HG03342 (cell line): ENCODE measurements around the gene RABL6.
"Not testable (repeated sequence)": the region's sequence is repeated elsewhere in the genome, so short reads cannot be mapped to it uniquely, and the experiment has no call there.

Experiments used
- ATAC-seq: cut with Tn5 transposase; IDR thresholded peaks from one replicate; pipeline ENCODE4 v1.9.1; 2021; ENCODE audit warnings: mild to moderate bottlenecking, moderate library complexity; ENCODE audit not compliant: unreplicated experiment

Gene RABL6

DNA sequence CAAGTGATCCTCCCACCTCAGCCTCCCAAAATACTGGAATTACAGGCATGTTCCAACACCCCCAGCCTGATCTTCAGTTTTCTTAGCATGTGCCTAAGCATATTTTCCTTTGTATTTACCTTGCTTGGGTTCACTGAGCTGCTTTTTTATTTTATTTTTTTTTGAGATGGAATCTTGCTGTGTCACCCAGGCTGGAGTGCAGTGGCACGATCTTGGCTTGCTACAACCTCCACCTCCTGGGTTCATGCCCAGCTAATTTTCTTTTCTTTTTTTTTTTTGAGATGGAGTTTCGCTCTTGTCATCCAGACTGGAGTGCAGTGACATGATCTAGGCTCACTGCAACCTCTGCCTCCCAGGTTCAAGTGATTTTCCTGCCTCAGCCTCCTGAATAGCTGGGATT is 61.9 kb downstream of the RABL6 start:
- ATAC-seq, result not testable (repeated sequence)

DNA sequence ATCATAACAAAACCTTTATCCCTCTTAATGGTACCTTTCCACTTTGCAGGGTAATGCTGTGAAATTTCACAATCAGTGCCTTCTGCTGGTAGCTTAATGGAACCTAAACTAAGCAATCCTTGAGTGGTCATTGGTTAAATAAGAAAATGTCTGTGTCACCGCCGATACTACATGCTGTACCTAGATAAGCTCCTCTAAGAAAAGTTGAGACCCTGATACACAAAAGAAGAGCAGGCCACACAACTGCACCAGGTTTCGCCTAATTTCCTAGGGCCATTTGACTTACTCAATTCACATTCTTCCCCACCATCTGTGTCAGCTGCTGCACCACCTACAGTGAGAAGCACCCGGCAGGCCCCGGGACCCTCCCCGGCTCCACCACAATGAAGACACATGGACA is 67.4 kb downstream of the RABL6 start:
- no peak for ATAC-seq

DNA sequence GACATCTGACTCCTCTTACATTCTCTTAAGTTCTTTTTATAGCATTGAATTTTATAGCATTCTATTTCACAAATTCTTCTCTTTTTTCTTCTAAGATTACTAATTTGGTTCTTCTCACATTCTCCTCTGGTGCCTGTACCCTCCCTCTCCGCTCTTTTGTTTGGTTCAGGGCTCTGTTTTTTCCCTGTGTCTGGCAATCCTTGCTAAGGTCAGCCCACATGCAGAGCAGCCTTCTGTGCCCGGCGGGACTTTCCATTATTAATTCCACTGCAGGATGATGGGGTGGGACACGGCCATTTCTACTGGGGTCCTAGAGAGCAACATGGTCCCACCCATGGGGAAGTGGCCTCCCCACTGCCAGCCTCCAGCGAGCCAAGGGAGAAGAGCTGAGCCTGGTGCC is 68.7 kb downstream of the RABL6 start:
- ATAC-seq, result no peak

DNA sequence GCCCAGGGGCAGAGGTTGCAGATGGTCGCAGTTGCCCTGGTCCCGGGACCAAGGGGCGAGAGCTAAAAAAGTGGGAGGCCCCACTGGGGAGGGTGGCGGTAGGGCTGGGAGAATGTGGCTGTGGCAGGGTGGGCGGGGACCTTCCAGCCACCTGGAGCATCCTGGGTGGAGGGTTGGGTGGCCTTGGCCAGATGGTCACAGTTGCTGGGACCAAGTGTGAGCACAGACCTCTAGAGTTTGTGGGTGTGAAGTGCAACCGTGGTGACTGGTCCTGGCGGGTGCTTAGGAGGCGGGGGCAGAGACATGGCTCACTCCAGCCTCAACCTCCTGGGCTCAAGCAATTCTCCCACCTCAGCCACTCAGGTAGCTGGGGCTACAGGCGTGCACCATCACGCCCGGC is 72.9 kb downstream of the RABL6 start:
- ATAC-seq, result no peak

DNA sequence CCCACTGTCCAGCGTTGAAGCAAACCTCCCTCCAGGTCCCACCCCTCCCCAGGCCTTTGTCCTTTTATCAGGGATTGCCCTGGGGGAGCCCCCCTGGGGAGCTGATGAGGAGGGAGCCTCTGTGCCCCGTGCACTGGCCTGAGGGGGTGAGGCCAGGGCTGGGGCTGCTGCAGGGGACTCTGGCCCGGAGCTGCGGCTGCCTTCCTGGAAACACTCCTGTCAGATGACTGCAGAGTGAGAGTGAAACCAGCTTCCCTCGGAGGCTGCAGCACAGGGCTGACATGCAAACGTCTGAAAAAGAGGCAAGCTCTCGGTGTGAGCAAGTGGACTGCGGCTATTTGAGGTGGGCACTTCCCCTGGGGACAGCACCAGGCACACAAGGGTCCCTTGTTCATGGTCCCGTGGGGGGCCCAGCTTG is 74.0 kb downstream of the RABL6 start:
- ATAC-seq, result no peak

DNA sequence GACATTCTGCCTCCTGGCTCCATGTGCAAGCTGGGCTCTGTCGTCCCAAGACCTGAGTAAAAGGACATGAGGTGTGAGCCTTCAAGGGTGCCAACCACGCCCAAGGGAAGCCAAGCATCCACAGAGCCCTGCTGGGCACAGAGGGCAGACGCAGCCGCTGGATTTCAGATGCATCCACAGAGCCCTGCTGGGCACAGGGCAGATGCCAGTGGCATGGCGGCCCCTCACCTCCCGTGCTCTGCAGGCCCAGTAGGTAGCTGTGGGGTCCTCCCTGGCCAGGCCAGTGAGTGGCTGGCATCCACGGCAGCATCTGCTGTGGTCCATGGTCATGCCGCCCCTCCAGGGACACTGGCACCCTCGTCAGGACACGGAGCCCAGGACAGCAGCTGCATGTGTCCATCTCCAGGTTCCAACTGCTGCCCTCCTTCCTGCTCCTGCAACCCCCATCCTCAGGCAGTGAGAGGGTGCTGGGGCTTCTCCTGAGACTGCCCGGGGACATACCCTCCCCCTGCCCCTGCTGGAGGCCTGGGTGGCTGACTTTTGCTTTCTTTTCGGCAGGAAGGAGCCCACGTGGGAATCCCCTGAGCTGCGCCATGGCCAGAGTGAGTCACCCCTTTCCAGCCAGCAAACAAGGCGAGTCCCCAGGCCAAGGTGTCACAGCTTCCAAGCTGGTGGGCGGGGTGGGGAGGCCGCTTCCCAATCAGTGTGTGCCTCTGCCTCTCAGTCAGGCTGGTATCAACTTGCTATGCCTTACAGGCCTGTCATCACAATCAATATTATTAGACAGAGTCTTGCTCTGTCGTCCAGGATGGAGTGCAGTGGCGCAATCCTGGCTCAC is 74.6 kb downstream of the RABL6 start:
- peak; percentile 38 for ATAC-seq

DNA sequence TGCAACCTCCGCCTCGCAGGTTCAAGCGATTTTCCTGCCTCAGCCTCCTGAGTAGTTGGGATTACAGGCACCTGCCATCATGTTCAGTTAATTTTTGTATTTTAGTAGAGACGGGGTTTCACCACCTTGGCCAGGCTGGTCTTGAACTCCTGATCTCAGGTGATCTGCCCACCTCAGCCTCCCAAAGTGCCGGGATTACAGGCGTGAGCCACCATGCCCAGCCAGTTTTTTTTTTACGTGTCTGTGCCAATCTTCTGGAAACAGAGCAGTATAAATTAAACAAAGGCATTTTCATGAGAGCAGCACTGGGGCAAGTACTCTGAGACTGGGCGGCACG is 75.2 kb downstream of the RABL6 start:
- not testable (repeated sequence) for ATAC-seq

DNA sequence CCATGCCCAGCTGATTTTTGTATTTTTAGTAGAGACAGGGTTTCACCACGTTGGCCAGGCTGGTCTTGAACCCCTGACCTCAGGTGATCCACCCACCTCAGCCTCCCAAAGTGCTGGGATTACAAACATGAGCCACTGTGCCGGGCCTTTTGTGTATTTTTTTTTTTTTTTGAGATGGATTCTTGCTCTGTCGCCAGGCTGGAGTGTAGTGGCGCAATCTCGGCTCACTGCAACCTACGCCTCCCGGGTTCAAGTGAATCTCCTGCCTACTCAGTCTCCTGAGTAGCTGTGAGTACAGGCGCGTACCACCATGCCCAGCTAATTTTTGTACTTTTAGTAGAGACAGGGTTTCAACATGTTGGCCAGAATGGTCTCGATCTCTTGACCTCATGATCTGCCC is 75.9 kb downstream of the RABL6 start:
- not testable (repeated sequence) for ATAC-seq

DNA sequence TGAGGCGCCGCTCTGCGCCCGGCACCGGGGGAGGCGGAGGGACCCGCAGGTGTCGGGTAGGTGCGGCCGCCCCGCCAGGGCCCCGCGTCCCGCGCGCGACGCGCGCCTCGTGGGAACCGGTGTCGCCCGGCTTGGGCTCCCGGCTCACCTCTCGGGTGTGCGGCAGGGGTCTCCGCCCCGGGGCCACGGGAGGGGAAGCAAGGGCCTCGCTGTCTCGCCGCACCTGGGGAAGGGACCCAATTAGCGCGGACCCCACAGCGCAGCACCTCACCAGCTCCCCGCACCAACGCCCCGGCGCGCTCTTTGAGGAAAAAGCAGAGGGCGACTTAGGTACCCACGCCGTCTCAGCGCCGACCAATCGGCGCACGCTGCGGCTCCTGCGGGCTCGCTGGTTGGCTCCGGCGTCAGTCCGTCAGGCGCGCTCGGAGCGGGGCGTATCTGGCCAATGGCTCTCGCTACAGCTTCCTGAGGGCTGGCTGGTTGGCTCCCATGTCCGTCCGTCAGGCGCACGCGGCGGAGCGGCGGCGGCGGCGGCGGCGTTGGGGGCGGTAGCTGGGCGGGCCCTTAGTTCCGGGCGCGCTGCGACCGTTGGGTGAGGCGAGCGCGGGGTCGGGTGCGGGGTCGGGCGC is 78.3 kb downstream of the RABL6 start, which contains the start of gene TRAF2:
Gene TRAF2, plus strand, starts transcription at position 567 of the 629 bp plus-strand sequence. CDS start 12,225 bp downstream, outside the sequence.
- ATAC-seq, result peak; percentile 82

DNA sequence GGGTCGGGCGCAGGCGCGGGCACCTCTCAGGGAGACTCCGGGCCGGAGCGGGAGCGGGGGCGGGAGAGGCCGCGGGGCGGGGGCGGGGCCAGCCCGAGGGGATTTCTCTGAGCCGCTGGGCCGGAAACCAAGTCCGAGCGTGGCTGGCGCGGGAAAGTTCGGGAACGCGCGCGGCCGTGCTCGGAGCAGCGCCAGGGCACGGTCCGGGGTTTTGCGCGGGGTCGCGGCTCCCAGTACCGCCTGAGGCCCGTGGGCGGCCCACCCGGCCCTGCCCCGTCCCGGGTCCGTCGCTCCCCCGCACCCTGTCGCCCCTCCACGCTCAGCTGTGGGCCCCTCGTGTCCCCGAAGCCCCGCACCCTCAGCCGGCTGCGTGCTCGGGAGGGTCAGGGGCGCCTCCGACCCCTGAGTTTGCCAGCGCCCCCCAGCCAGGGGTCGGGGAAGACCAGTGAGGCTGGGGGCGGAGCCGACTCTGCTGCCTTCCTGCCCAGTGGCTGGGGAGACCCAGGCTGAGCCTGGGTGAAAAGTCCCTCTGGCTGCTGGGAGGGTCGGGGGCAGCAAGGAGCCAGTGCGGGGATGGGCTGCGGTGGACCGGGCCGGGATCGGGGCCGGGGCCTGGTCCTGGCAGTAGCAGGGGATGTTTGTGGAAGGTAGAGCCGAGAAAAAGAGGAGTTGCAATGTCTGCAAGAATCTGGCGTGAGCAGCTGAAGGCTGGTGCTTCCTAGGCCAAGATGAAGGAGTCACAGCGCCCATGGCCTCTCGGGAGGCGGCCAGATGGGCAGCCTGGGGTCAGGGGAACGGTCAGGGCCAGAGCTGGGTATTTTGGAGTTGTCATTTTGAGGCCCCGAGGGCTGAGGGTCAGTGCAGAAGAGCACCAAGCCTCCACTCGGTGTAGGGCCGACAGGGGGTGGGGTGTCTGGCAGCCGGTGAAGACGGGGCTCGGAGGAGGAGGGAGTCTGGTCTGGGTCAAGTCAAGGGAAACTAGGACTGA is 79.2 kb downstream of the RABL6 start:
- peak; percentile 24 for ATAC-seq

DNA sequence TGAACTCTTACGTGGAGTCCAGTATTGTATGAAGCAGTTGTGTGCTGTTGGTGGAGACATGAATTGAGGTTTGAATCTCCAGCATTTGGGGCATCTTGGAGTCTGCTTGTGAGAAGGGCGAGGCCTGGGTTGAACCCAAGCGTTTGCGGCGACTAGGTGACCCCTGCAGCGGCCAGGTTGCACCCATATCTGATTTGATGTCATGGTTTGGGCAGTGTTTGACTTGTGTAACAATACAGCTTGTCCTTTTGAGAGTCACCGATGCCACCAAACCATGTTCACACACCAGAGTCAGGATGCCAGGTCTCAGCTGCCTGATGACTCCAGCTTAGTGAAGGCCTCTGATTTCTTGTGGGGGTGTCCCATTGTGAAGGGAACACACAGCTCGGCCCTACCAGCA is 80.7 kb downstream of the RABL6 start:
- ATAC-seq, result no peak

DNA sequence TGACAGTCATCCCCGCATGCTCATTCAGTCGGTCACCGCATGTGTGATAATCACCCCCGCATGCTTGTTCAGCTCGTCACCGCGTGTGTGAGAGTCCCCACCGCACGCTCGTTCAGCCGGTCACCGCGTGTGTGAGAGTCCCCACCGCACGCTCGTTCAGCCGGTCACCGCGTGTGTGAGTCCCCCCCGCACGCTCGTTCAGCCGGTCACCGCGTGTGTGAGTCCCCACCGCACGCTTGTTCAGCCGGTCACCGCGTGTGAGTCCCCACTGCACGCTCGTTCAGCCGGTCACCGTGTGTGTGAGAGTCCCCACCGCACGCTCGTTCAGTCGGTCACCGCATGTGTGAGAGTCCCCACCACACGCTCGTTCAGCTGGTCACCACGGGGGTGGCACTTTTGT is 82.1 kb downstream of the RABL6 start:
- ATAC-seq, result no peak

DNA sequence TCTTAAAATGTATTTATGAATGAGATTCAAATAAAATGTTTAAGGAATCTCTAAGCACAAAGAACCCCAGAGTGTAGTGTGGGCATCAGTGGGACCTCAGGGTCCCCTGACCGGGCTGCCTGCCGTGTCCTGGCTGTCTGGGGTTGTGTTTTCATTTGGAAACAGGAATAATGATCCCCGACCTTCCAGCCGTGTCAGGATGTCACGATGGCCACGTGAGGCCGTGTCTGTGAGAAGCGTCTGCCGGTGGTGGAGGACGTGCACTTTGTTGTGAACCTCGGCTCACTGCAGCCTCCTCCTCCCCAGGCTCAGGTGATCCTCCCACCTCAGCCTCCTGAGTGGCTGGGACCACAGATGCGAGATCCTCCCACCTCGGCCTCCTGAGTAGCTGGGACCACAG is 82.9 kb downstream of the RABL6 start:
- no peak for ATAC-seq
